GM12878 (cell line): ENCODE measurements around the gene DOK7.

Experiments
- MAX ChIP-seq: IDR thresholded peaks from 2 replicates; pipeline ENCODE4 v1.6.1; 2012; ENCODE audit warnings: low read depth, low read length, improper control_type of control experiment
- MTA2 ChIP-seq: fragments of 450-650 bp; IDR thresholded peaks from 2 replicates; pipeline ENCODE4 v1.6.1; 2016; ENCODE audit warnings: low read depth, mild to moderate bottlenecking, moderate library complexity
- NRF1 ChIP-seq: conservative IDR thresholded peaks from 2 replicates; pipeline ENCODE4 v1.6.1; 2011; ENCODE audit warnings: mild to moderate bottlenecking, low read depth, low read length, improper control_type of control experiment
- PML ChIP-seq: IDR thresholded peaks from 2 replicates; pipeline ENCODE4 v1.6.1; 2012; ENCODE audit warnings: low read length, inconsistent platforms
- REST ChIP-seq: IDR thresholded peaks from 2 replicates; pipeline ENCODE4 v1.6.1; 2012; ENCODE audit warnings: mild to moderate bottlenecking, low read depth, low read length
- SREBF2 ChIP-seq: IDR thresholded peaks from 2 replicates; pipeline ENCODE4 v1.6.1; 2012; ENCODE audit warnings: mild to moderate bottlenecking, low read length

- TF ChIP-seq MTA2 (no peak), REST (no peak), SREBF2 (no peak), NRF1 (no peak), PML (no peak), MAX (no peak)
These were observed 40.1 kb downstream of the DOK7 start for GRCh38 chr4:3502941-3503936.
